Measurements from ENCODE around the gene NRAS. TPM values are rescaled to one million over a fixed set of nuclear protein-coding genes. Genes with fewer than 3 reads are reported as not detected.

The NRAS gene
- total RNA-seq, 2 donors from 2014 or later: 23.4 to 24.6 TPM

DNA sequence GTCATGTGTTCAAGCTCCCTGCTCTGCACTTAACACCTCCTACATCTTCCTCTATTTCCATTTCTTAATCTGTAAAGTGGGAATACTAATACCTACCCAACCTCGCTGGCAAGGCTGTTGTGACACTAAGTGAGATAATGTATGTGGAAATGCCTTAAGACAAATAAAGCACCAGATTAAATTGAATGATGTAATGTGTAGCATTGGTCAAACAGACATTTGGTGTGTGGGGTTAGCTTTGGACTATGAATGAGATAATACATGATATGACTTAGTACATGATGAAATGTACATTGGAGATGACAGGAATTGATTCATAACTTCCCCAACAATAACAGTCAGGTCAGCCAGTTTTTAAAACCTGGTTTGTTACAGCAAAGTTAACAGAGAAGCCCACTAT, 26.4 kb downstream of the NRAS start:
- intact Hi-C loops (cut with DNase I): no loop called here
- H3K27me3 ChIP-seq (replicated peaks; ENCODE audit: insufficient read depth): no peaks in the 10 kb centered on the region
- no peak for DNase-seq (ENCODE audit: low spot score)
- H3K4me1 ChIP-seq (replicated peaks): no peaks in the 10 kb centered on the region
- TF ChIP-seq, protein P1, sequence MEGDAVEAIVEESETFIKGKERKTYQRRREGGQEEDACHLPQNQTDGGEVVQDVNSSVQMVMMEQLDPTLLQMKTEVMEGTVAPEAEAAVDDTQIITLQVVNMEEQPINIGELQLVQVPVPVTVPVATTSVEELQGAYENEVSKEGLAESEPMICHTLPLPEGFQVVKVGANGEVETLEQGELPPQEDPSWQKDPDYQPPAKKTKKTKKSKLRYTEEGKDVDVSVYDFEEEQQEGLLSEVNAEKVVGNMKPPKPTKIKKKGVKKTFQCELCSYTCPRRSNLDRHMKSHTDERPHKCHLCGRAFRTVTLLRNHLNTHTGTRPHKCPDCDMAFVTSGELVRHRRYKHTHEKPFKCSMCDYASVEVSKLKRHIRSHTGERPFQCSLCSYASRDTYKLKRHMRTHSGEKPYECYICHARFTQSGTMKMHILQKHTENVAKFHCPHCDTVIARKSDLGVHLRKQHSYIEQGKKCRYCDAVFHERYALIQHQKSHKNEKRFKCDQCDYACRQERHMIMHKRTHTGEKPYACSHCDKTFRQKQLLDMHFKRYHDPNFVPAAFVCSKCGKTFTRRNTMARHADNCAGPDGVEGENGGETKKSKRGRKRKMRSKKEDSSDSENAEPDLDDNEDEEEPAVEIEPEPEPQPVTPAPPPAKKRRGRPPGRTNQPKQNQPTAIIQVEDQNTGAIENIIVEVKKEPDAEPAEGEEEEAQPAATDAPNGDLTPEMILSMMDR (IDR thresholded peaks at IDR 0.05): no peak
- TF ChIP-seq POLR2A (IDR thresholded peaks at IDR 0.05) (no peak), POLR2AphosphoS5 (IDR thresholded peaks at IDR 0.05) (no peak)
- no peak overlapping the region for H3K27ac ChIP-seq
- 87% methylated on average over 1 of the region's 1 CpG for WGBS
- H3K36me3 ChIP-seq: no peaks in the 10 kb centered on the region
- no peak overlapping the region for H3K4me3 ChIP-seq
- H3K9me3 ChIP-seq: no peaks in the 10 kb centered on the region

DNA sequence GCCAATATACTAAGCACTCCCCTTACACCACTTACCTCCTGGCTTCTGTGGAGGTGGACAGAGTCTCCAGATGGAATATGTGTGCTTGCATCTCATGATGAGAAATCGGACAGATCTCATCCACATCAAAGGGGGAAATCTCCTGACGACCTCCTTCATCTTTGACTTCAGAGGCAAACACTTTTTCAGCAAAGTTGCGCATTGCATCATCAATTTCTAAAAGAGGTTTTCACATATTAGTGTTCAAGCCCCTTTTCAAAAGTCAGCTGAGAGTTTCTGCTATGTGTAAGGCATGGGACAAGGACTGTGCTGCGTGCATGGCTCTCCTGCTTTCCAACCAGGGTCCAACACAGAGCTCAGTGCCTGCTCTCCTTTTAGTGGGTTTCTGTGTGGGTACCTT, 28.0 kb downstream of the NRAS start:
- TF ChIP-seq POLR2AphosphoS5 (IDR thresholded peaks at IDR 0.05) (no peak), POLR2A (IDR thresholded peaks at IDR 0.05) (no peak)
- TF ChIP-seq, protein P1 (IDR thresholded peaks at IDR 0.05): no peak
- Histone ChIP-seq H3K4me1 (replicated peaks) (no peaks in the 10 kb centered on the region), H3K27me3 (replicated peaks; ENCODE audit: insufficient read depth) (peaks cover 2% of the 10 kb centered on the region), H3K4me3 (no peak overlapping the region), H3K36me3 (no peaks in the 10 kb centered on the region), H3K27ac (no peak overlapping the region), H3K9me3 (no peaks in the 10 kb centered on the region)
- WGBS: 82% methylated on average over 4 of the region's 4 CpGs
- no peak for DNase-seq (ENCODE audit: low spot score)
- intact Hi-C loops (cut with DNase I): no loop called here

DNA sequence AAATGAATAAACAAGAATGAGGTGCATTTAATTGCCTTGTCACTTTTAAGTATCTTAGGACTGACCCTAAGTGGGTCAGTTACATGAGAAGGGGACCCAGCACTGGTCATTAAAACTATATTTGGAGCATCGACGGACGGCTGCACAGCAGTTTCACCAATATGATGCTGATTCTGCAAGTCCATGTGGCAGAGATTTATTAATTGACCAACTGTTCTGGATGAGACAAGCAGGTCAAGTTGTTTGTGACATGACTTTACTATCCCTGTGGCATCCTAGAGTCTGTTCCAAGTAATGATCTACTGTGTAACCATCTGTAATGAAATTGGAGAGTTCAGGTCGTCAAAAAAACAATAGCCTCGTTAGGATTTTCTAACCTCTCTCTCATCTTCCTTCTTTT, 30.7 kb downstream of the NRAS start:
- peaks cover 2% of the 10 kb centered on the region for H3K27me3 ChIP-seq (replicated peaks; ENCODE audit: insufficient read depth)
- intact Hi-C loops (cut with DNase I): no loop called here
- no peak for TF ChIP-seq POLR2AphosphoS5 (IDR thresholded peaks at IDR 0.05)
- TF ChIP-seq, protein P1 (IDR thresholded peaks at IDR 0.05): no peak
- no peak for TF ChIP-seq POLR2A (IDR thresholded peaks at IDR 0.05)
- H3K9me3 ChIP-seq: no peaks in the 10 kb centered on the region
- H3K27ac ChIP-seq: no peak overlapping the region
- no peak overlapping the region for H3K4me3 ChIP-seq
- WGBS: 82% methylated on average over 5 of the region's 5 CpGs
- no peak for DNase-seq (ENCODE audit: low spot score)
- H3K36me3 ChIP-seq: no peaks in the 10 kb centered on the region
- no peaks in the 10 kb centered on the region for H3K4me1 ChIP-seq (replicated peaks)

DNA sequence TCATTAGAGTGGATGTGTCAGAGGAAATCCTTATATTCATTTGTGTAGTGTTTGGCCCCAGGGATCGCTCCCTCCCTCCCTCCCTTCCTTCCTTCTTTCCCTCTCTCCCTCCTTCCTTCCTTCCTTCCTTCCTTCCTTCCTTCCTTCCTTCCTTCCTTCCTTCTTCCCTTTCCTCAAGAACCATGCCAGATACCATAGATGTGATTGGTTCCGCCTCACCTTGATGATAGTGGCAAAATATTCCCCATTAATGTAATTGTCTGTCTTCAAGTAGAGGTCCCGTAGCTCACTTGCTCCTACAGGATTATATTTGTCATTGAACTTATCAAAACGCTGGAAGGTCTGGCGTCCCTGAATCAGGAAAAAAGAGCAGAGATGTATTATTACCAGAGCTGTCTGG, 38.9 kb downstream of the NRAS start:
- Histone ChIP-seq H3K4me3 (no peak overlapping the region), H3K27me3 (replicated peaks; ENCODE audit: insufficient read depth) (no peaks in the 10 kb centered on the region), H3K36me3 (no peaks in the 10 kb centered on the region), H3K9me3 (no peaks in the 10 kb centered on the region), H3K4me1 (replicated peaks) (no peaks in the 10 kb centered on the region), H3K27ac (no peak overlapping the region)
- intact Hi-C loops (cut with DNase I): no loop called here
- DNase-seq (ENCODE audit: low spot score): no peak
- 81% methylated on average over 5 of the region's 5 CpGs for WGBS
- TF ChIP-seq, protein P1 (IDR thresholded peaks at IDR 0.05): no peak
- TF ChIP-seq POLR2AphosphoS5 (IDR thresholded peaks at IDR 0.05): no peak
- TF ChIP-seq POLR2A (IDR thresholded peaks at IDR 0.05): no peak

DNA sequence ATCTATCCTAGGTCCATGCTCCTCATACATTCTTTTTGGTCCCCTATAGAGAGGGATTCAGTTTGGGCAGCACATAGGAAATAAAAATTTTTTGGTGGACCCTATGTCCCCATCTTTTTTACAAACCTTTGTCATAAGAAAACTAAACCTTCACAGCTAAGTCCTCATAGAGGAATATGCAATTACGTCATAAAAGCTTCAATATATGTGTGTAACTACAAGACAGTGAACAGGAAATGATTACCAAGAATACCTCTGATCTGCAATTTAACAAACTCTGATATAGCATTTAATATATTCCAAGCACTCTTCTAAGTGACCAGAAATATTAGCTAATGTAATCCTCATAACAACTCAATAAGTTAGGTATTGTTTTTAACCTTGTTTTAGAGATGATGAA, 40.5 kb downstream of the NRAS start:
- TF ChIP-seq, protein P1 (IDR thresholded peaks at IDR 0.05): no peak
- TF ChIP-seq POLR2AphosphoS5 (IDR thresholded peaks at IDR 0.05) (no peak), POLR2A (IDR thresholded peaks at IDR 0.05) (no peak)
- Histone ChIP-seq H3K27ac (no peak overlapping the region), H3K36me3 (no peaks in the 10 kb centered on the region), H3K4me3 (no peak overlapping the region), H3K4me1 (replicated peaks) (no peaks in the 10 kb centered on the region), H3K9me3 (no peaks in the 10 kb centered on the region), H3K27me3 (replicated peaks; ENCODE audit: insufficient read depth) (no peaks in the 10 kb centered on the region)
- no peak for DNase-seq (ENCODE audit: low spot score)
- intact Hi-C loops (cut with DNase I): no loop called here
- 97% methylated on average over 1 of the region's 1 CpG for WGBS
